SK-N-SH (cell line): Measurements from ENCODE around the gene CDK14. TPM values are rescaled to one million over a fixed set of nuclear protein-coding genes. Genes with fewer than 3 reads are reported as not detected.

ENCODE experiments used
- CTCF ChIA-PET: fragments of 300-600, 350-600 bp; formaldehyde crosslinking; extraction: SDS; loops from one replicate; lab custom pipeline; 2021; lab: Yijun Ruan, JAX
- POLR2A ChIA-PET: fragments of 350-600 bp; sonication (Branson Sonifier 250); formaldehyde crosslinking; extraction: SDS; loops from one replicate; lab custom pipeline; 2020; ENCODE audit warnings: antibody characterized with exemption, inconsistent platforms; lab: Yijun Ruan, JAX
- DNase-seq: peaks from one replicate; pipeline ENCODE4 v3.0.0; 2012
- H2AFZ ChIP-seq: fragments of 200-600 bp; sonication (generic); 2 replicates; pipeline ENCODE4 v1.8.1; 2016; ENCODE audit warnings: antibody characterized with exemption, mild to moderate bottlenecking, low read depth
- H3F3A ChIP-seq: fragments of 200-600 bp; sonication (generic); replicated peaks from 2 replicates; pipeline ENCODE3; 2016; ENCODE audit warnings: antibody characterized with exemption, mild to moderate bottlenecking; ENCODE audit not compliant: insufficient read depth
- H3K27ac ChIP-seq, 2 experiments: fragments of 200-500 bp in 1 of 2; fragments of 200-600 bp in 1 of 2; sonication (Bioruptor generic) in 1 of 2; sonication (generic), shearing (Covaris generic) in 1 of 2; 2 replicates each; pipeline versions ENCODE4 v1.5.1 to v1.6.1; 2014 to 2016; ENCODE audit warnings: low read depth in 2 of 2, inconsistent platforms in 1 of 2, low read length in 1 of 2, mild to moderate bottlenecking in 1 of 2, mixed read lengths in 1 of 2
- H3K27me3 ChIP-seq: fragments of 200-600 bp; sonication (generic), shearing (Covaris generic); 2 replicates; pipeline ENCODE4 v1.6.1; 2016; ENCODE audit warnings: mixed run types; ENCODE audit not compliant: insufficient read depth
- H3K36me3 ChIP-seq, 2 experiments: fragments of 200-500 bp in 1 of 2; fragments of 200-600 bp in 1 of 2; sonication (Bioruptor generic) in 1 of 2; sonication (generic) in 1 of 2; replicated peaks in 1 of 2; 2 replicates each; pipeline versions ENCODE3 to v1.5.1; 2014 to 2016; ENCODE audit warnings: low read length in 1 of 2, mild to moderate bottlenecking in 1 of 2; ENCODE audit not compliant: insufficient read depth in 2 of 2, control insufficient read depth in 1 of 2
- H3K4me1 ChIP-seq, 2 experiments: fragments of 200-500 bp in 1 of 2; fragments of 200-600 bp in 1 of 2; sonication (Bioruptor generic) in 1 of 2; sonication (generic), shearing (Covaris generic) in 1 of 2; 2 replicates each; pipeline versions ENCODE4 v1.5.1 to v1.6.1; 2014 to 2016; ENCODE audit warnings: low read depth in 1 of 2, low read length in 1 of 2, mixed run types in 1 of 2; ENCODE audit not compliant: insufficient read depth in 2 of 2, control insufficient read depth in 1 of 2
- H3K4me2 ChIP-seq: fragments of 200-600 bp; sonication (generic), shearing (Covaris generic); 2 replicates; pipeline ENCODE4 v1.6.1; 2017; ENCODE audit warnings: mixed run types
- H3K4me3 ChIP-seq, 2 experiments: fragments of 200-500 bp in 1 of 2; fragments of 200-600 bp in 1 of 2; sonication (Bioruptor generic) in 1 of 2; sonication (generic), shearing (Covaris generic) in 1 of 2; 2 replicates each; pipeline versions ENCODE4 v1.5.1 to v1.8.1; 2014 to 2016; ENCODE audit warnings: low read depth in 2 of 2, inconsistent platforms in 1 of 2, low read length in 1 of 2, mild to moderate bottlenecking in 1 of 2, mixed read lengths in 1 of 2, moderate library complexity in 1 of 2
- H3K79me2 ChIP-seq: fragments of 200-600 bp; sonication (generic); 2 replicates; pipeline ENCODE4 v1.8.1; 2017; ENCODE audit warnings: mild to moderate bottlenecking; ENCODE audit not compliant: insufficient read depth
- H3K9ac ChIP-seq: fragments of 200-600 bp; sonication (generic); 2 replicates; pipeline ENCODE4 v1.6.1; 2017; ENCODE audit warnings: mixed run types
- H3K9me2 ChIP-seq: fragments of 200-600 bp; sonication (generic); 2 replicates; pipeline ENCODE4 v1.6.1; 2017; ENCODE audit warnings: mixed run types
- H3K9me3 ChIP-seq: fragments of 200-600 bp; sonication (generic); 2 replicates; pipeline ENCODE4 v1.6.1; 2017; ENCODE audit warnings: mixed run types, mild to moderate bottlenecking, moderate library complexity
- H4K20me1 ChIP-seq: fragments of 200-600 bp; sonication (generic); 2 replicates; pipeline ENCODE4 v1.6.1; 2017; ENCODE audit warnings: mild to moderate bottlenecking, mixed run types; ENCODE audit not compliant: insufficient read depth
- CHD2 ChIP-seq: fragments of 150-350 bp; IDR thresholded peaks from 2 replicates; pipeline ENCODE4 v1.6.1; 2018; ENCODE audit warnings: low read length; ENCODE audit not compliant: partially characterized antibody
- EZH2phosphoT487 ChIP-seq: fragments of 200-600 bp; sonication (generic); IDR thresholded peaks from 2 replicates; pipeline ENCODE4 v1.6.1; 2017; ENCODE audit warnings: low read depth, mixed run types, mild to moderate bottlenecking, antibody characterized with exemption, moderate library complexity, borderline replicate concordance
- FOSL2 ChIP-seq: IDR thresholded peaks from 2 replicates; pipeline ENCODE4 v1.4.0; 2012; ENCODE audit warnings: low read depth, mild to moderate bottlenecking, moderate library complexity, borderline replicate concordance
- FOXM1 ChIP-seq: IDR thresholded peaks from 2 replicates; pipeline ENCODE4 v1.4.0; 2012; ENCODE audit warnings: low read depth, mild to moderate bottlenecking
- GABPA ChIP-seq: IDR thresholded peaks from 2 replicates; pipeline ENCODE4 v1.4.0; 2012; ENCODE audit warnings: low read depth, mild to moderate bottlenecking
- GATA2 ChIP-seq: sonication (generic); formaldehyde crosslinking; IDR thresholded peaks from 2 replicates; pipeline ENCODE4 v1.5.0; 2020; ENCODE audit warnings: mild to moderate bottlenecking, missing genetic modification reagents
- IRF3 ChIP-seq: fragments of 150-350 bp; IDR thresholded peaks from 2 replicates; pipeline ENCODE4 v1.6.1; 2016; ENCODE audit warnings: mild to moderate bottlenecking, low read depth, low read length
- JUND ChIP-seq: IDR thresholded peaks from 2 replicates; pipeline ENCODE4 v1.4.0; 2012
- MEF2A ChIP-seq: IDR thresholded peaks from 2 replicates; pipeline ENCODE4 v1.4.0; 2012; ENCODE audit warnings: low read depth, borderline replicate concordance
- MXI1 ChIP-seq: IDR thresholded peaks from 2 replicates; pipeline ENCODE4 v1.6.1; 2012; ENCODE audit warnings: mild to moderate bottlenecking, low read depth, low read length, improper control_type of control experiment
- NFIC ChIP-seq: IDR thresholded peaks from 2 replicates; pipeline ENCODE4 v1.4.0; 2012; ENCODE audit warnings: borderline replicate concordance
- NRF1 ChIP-seq: IDR thresholded peaks from 2 replicates; pipeline ENCODE4 v1.6.1; 2012; ENCODE audit warnings: low read depth, mild to moderate bottlenecking, low read length
- RCOR1 ChIP-seq: fragments of 150-350 bp; IDR thresholded peaks from 2 replicates; pipeline ENCODE4 v1.6.1; 2017; ENCODE audit warnings: antibody characterized with exemption, low read length
- RXRA ChIP-seq: IDR thresholded peaks from 2 replicates; pipeline ENCODE4 v1.4.0; 2012; ENCODE audit warnings: low read depth, mild to moderate bottlenecking, borderline replicate concordance
- SIN3A ChIP-seq: IDR thresholded peaks from 2 replicates; pipeline ENCODE4 v1.6.1; 2012; ENCODE audit warnings: low read depth, mild to moderate bottlenecking, low read length, moderate library complexity, borderline replicate concordance
- TAF1 ChIP-seq: IDR thresholded peaks from 2 replicates; pipeline ENCODE4 v1.6.1; 2012; ENCODE audit warnings: low read depth, mild to moderate bottlenecking, low read length, moderate library complexity, borderline replicate concordance
- USF2 ChIP-seq: fragments of 150-350 bp; IDR thresholded peaks from 2 replicates; pipeline ENCODE4 v1.6.1; 2017; ENCODE audit warnings: antibody characterized with exemption, low read length, low read depth, borderline replicate concordance
- YY1 ChIP-seq: IDR thresholded peaks from 2 replicates; pipeline ENCODE4 v1.4.0; 2012; ENCODE audit warnings: low read depth, mild to moderate bottlenecking
- WGBS: methylation state at CpG from one replicate; pipeline ENCODE4 v1.1.6; 2017; ENCODE audit warnings: low lambda C conversion rate; 5-methylcytosine and 5-hydroxymethylcytosine counted together
- polyA plus RNA-seq, 3 experiments: library from polyadenylated mRNA; depleted of rRNA; stranded (reverse); fragments of >200 nt; gene quantifications; 2 replicates each; pipeline ENCODE4 v1.2.3, GENCODE V29; 2012

CDK14 gene
- polyA plus RNA-seq, 1 of the 3 experiments (the other 2 are of a cell fraction) = 13.9 TPM

- ChIA-PET CTCF (interaction anchor here (0.8 to 2.0 kb wide), 3 partner anchors 8 to 28 kb away, joined by 3 to 13 read pairs (median 4); no protein-coding TSS in a partner anchor), POLR2A (no interaction called here)
- Histone ChIP-seq H3K27ac (no peak overlapping the region), H2AFZ (no peak overlapping the region), H3K79me2 (no peaks in the 10 kb centered on the region), H3K4me3 (no peak overlapping the region), H3K9me2 (no peaks in the 10 kb centered on the region), H3K4me1 (peaks cover 0 to 4% of the 10 kb centered on the region in 2 experiments; a peak in 3 of 4 replicates), H3F3A (peaks cover 11% of the 10 kb centered on the region), H3K27me3 (no peaks in the 10 kb centered on the region), H4K20me1 (no peaks in the 10 kb centered on the region), H3K9ac (no peak overlapping the region), H3K9me3 (peaks cover 4% of the 10 kb centered on the region; the same call in 1 of the 2 replicates), H3K36me3 (peaks cover 0 to 36% of the 10 kb centered on the region in 2 experiments), H3K4me2 (no peak overlapping the region)
- whole genome bisulfite sequencing = 89% methylated on average over 9 of the region's 9 CpGs
- DNase-seq = no peak
- no peak for TF ChIP-seq GATA2 (CRISPR knock-in tag)
- no peak for TF ChIP-seq SIN3A
- no peak for TF ChIP-seq EZH2phosphoT487
- no peak for TF ChIP-seq RXRA
- no peak for TF ChIP-seq MXI1
- no peak for TF ChIP-seq MEF2A
- TF ChIP-seq JUND = no peak
- no peak for TF ChIP-seq USF2
These were observed 409.7 kb downstream of the CDK14 start for GRCh38 chr7:91005841-91006240.

- WGBS = 50% methylated on average over 1 of the region's 1 CpG
- no peak overlapping the region for H3K4me3 ChIP-seq
- TF ChIP-seq EZH2phosphoT487 = no peak
- no peak for TF ChIP-seq YY1
- TF ChIP-seq TAF1 = no peak
- H3K79me2 ChIP-seq = no peaks in the 10 kb centered on the region
- no peak overlapping the region for H2AFZ ChIP-seq
- POLR2A ChIA-PET = no interaction called here
- H3K9ac ChIP-seq = no peak overlapping the region
- H3K9me3 ChIP-seq = peaks cover 4% of the 10 kb centered on the region; the same call in 1 of the 2 replicates
- no peak overlapping the region for H3K27ac ChIP-seq
- CTCF ChIA-PET = interaction anchor here (1.0 to 1.7 kb wide), 3 partner anchors 22 to 552 kb away, joined by 3 to 7 read pairs (median 3); no protein-coding TSS in a partner anchor
- peaks cover 0 to 41% of the 10 kb centered on the region in 2 experiments for H3K36me3 ChIP-seq
- no peak overlapping the region for H3K4me2 ChIP-seq
- no peaks in the 10 kb centered on the region for H3K27me3 ChIP-seq
- H4K20me1 ChIP-seq = no peaks in the 10 kb centered on the region
- no peaks in the 10 kb centered on the region for H3K9me2 ChIP-seq
- DNase-seq = no peak
- peaks cover 0 to 4% of the 10 kb centered on the region in 2 experiments; a peak in 2 of 4 replicates for H3K4me1 ChIP-seq
- peaks cover 11% of the 10 kb centered on the region for H3F3A ChIP-seq
These were observed 411.2 kb downstream of the CDK14 start for GRCh38 chr7:91007371-91007770.

DNA sequence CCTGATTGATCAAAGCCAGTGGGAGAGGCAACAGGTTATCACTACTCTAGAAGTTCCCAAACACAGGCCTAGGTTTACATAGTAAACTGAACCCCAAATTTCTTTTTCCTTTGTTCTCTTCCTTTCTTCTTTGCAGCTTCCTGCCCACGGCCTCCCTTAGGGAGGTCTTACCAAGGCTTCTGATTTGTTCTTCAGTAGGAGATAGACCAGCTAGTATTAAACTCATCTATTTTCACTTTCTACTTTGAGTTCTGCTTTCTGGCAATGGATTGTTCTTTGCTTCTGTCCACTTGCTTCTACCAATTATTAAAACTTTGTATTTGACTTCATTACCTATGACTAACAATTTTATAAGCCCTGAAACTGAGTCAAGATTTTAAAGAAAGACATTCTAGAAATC, 417.0 kb downstream of the CDK14 start:
- Histone ChIP-seq H3K4me3 (no peak overlapping the region), H3K27me3 (no peaks in the 10 kb centered on the region), H3K4me1 (no peaks in the 10 kb centered on the region), H3K9ac (no peak overlapping the region), H3F3A (peaks cover 8% of the 10 kb centered on the region), H3K79me2 (no peaks in the 10 kb centered on the region), H3K9me3 (peaks cover 4% of the 10 kb centered on the region; the same call in 1 of the 2 replicates), H3K27ac (no peak overlapping the region), H2AFZ (no peak overlapping the region), H3K9me2 (no peaks in the 10 kb centered on the region), H3K4me2 (no peak overlapping the region), H4K20me1 (no peaks in the 10 kb centered on the region), H3K36me3 (peaks cover 0 to 20% of the 10 kb centered on the region in 2 experiments)
- 82% methylated on average over 1 of the region's 1 CpG for WGBS
- ChIA-PET POLR2A (no interaction called here), CTCF (interaction anchor here (3.9 kb wide), 1 partner anchor 22 kb away, joined by 21 read pairs; no protein-coding TSS in a partner anchor)
- DNase-seq = no peak
- TF ChIP-seq NFIC = no peak
- TF ChIP-seq NRF1 = no peak
- TF ChIP-seq FOXM1 = no peak
- no peak for TF ChIP-seq CHD2
- no peak for TF ChIP-seq GABPA
- no peak for TF ChIP-seq YY1
- TF ChIP-seq FOSL2 = no peak
- TF ChIP-seq RCOR1 = no peak
- TF ChIP-seq EZH2phosphoT487 = no peak
- TF ChIP-seq JUND = no peak
- no peak for TF ChIP-seq RXRA
- TF ChIP-seq IRF3 = no peak
